HG03460 (cell line): ENCODE results near the gene BPIFA1.

Experiments used
- ATAC-seq: cut with Tn5 transposase; IDR thresholded peaks from one replicate; pipeline ENCODE4 v1.9.1; 2021; ENCODE audit not compliant: unreplicated experiment

BPIFA1 gene

DNA sequence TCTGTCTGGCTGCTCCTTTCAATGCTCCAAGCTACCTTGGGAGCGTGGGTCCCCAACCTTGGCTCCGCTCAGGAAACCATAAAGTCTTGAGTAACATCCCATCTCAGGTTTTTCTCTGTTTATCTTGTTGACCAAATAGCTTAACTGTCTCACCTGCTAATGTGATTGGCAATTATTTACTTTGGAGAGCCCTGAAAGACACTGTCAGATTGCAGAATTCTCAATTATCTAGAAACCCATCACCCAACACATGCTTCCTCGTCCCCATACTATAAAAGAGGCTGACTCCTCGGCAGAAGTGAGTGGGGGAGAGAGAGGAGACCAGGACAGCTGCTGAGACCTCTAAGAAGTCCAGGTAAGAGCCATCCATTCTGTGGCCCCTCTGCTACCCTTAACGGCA, at the start of gene BPIFA1:
BPIFA1 (plus strand) TSS at position 301 of the 400 bp plus-strand sequence. CDS start 1,716 bp downstream, outside the sequence.
- no peak for ATAC-seq

DNA sequence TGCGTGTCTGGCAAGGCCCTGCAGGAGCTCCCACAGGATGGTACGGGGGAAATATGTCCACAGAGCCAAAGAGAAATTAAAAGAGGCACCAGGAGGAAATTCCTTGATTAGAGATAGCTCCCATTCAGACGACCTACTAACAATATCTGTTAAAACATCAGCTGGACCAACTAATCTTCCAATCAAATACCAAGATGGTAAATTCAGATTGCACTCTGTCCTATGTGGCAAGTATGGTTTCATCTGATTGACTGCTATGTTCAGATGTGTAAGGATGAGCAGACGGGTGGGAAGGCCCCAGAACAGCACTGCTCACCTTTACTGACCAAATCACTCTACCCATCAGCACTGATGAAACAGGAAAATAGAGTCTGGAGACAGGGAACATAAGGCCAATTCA, 48.3 kb upstream of the BPIFA1 start:
- no peak for ATAC-seq

GRCh38 chr20:33188421-33188820, 47.4 kb upstream of the BPIFA1 start:
- no peak for ATAC-seq

DNA sequence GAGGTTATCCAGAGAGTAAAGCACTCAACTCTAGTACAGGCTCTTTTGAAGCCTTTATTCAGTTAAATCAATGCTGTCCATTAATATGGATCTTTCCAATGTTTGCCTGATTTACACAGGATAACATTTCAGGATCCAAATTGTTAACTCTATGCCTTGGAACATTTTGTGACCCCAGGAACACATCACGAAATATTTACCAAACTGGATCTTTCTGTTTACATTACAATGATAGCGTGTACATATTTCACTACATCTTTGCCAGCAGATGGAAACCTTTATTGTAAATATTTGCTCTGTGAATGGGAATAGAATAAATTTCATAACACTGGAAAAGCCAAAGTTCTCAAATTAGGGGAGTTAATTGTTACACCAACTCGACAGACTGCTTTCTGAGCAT, 44.3 kb upstream of the BPIFA1 start:
- ATAC-seq, result no peak

DNA sequence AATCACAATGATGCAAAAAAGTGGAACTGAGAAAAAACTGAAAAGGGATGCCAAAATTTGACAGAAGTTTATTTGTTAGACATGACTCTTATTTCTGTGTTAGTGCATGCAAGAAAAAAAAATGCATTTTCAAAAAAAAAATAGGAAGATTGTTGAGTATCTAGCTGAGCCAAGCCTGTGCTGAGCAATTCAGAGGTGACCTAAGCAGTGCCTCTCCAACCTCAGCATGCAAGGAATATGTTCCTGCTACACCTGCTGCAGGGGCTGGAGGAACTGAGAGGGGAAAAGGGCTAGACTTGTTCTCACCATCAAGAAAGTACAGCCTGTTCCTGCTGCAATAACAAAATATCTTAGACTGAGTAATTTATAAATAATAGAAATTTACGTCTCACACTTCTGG, 43.8 kb upstream of the BPIFA1 start:
- ATAC-seq, result no peak

GRCh38 chr20:33192912-33193501, 42.8 kb upstream of the BPIFA1 start:
- ATAC-seq, result no peak

- no peak for ATAC-seq
Observed at GRCh38 chr20:33199026-33199425, 36.8 kb upstream of the BPIFA1 start.

- no peak for ATAC-seq
Observed at GRCh38 chr20:33202451-33202850, 33.3 kb upstream of the BPIFA1 start.

GRCh38 chr20:33203444-33203843, 32.4 kb upstream of the BPIFA1 start:
- ATAC-seq, result no peak

- ATAC-seq, result no peak
Observed at GRCh38 chr20:33209789-33210188, 26.0 kb upstream of the BPIFA1 start.

- ATAC-seq, result no peak
Observed at GRCh38 chr20:33210371-33210770, 25.4 kb upstream of the BPIFA1 start.

GRCh38 chr20:33211817-33212424, 23.9 kb upstream of the BPIFA1 start:
- ATAC-seq, result no peak

- no peak for ATAC-seq
Observed at GRCh38 chr20:33217052-33217451, 18.7 kb upstream of the BPIFA1 start, which contains the start of gene BPIFA3. Gene BPIFA3 (plus strand): TSS chr20:33217352. CDS start chr20:33217537, 185 bp downstream.

DNA sequence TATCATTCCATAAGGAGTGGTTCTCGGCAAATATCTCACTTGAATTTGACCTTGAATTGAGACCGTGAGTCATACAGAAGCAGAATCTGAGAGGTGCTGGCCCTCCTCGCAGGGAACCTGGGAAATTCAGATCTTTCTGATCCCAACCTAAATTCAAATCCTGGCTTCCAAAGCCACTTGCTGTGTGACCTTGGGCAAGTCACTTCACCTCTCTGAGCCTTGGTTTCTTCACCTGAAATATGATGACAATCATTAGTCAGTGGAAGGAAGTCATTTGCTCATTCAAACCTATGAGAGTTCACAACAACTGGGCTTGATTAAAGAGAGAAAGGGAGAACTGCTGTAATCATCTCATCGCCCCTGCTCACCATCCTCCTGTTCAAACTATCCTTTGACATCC, 11.4 kb upstream of the BPIFA1 start:
- ATAC-seq, result no peak

GRCh38 chr20:33229843-33230242, 6.0 kb upstream of the BPIFA1 start:
- no peak for ATAC-seq

DNA sequence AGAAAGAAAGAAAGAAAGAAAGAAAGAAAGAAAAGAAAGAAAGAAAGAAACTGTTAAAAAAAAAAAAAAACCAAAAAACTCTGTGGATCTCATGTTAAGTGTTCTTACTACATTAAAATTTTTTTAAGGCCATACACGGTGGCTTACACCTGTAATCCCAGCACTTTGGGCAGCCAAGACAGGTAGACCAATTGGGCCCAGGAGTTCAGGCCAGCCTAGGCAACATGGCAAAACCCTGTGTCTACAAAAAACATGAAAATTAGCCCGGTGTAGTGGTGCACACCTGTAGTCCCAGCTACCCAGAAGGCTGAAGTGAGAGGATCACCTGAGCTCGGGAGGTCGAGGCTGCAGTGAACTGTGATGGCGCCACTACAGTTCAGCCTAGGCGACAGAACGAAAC, 4.6 kb upstream of the BPIFA1 start:
- no peak for ATAC-seq

- ATAC-seq, result no peak
Observed at GRCh38 chr20:33232486-33233072, 3.2 kb upstream of the BPIFA1 start.

DNA sequence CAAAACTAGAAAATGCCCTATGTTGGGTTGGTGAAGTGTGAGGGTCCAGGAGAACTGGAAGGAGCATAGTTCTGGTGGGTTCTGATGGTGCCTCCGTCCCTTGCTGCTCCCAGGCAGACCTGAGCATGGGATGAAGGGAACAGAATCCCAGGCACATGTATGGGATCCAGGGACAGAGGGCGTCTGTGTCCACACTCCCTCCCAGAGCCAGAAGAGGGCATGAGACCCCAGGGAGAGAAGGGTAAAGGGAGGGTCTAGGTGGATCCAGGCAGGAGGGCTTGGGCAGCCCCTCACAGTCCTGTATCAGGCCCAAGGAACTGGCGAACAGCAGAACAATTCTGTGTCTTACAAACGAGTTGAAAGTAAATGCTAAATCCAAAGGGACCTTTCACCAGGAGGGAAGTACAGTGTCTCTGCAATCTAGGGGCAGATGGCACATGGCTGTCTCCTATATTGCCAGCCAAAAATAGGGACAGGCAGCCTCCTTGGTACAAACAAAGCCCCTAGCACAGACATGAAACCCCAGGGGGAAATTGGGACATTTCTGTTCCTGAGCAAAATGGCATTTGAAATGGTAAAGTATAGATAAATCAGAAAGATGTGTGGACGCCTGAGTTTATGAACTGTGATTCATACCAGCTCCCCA, 2.5 kb upstream of the BPIFA1 start:
- ATAC-seq, result no peak

- no peak for ATAC-seq
Observed at GRCh38 chr20:33234050-33234449, 1.7 kb upstream of the BPIFA1 start.

DNA sequence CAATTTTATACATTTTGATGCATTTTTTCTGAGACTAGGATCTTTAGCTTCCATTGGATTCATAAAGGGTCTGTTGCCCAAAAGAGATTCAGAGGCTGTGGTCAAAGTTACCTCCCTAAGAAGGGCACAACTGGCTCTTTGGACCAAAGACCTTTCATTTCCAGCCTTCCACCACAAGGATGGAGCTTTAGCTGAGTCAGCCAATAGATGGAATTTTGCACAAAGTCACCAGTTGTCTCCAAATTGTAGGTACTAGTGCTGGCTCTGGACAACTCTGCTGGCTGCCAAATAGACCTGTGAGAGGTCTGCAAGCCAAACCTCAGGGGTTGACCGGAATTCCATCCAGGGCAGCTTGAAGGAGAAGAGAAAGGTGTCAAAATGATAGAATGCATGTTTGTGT, 555 bp downstream of the BPIFA1 start:
- no peak for ATAC-seq

GRCh38 chr20:33237989-33238388, 2.2 kb downstream of the BPIFA1 start:
- ATAC-seq, result no peak

DNA sequence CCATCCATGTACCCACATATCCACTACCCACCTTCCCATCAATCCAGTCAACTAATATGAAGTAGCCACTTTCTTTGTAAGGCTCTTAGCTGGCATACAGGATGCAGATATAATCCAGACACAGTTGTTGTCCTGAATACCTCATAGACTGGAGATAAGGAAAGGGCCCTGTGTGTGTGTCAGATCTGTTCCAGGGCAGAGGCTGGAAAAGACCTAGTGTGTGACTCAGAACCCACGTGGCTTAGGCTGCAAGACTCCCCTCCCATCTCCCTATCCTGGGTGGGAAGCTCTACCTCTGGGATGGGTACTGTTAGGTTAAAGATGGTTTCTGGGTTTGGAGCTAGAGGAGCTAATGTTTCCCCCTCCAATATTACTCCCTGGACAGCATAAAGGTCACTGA, 3.6 kb downstream of the BPIFA1 start:
- no peak for ATAC-seq
